PC-3 (cell line): ENCODE data around the gene MYO3A.

Experiments
- CTCF ChIP-seq: fragments of 300-600 bp; sonication (generic); conservative IDR thresholded peaks from 2 replicates; pipeline ENCODE4 v1.5.1; 2017; ENCODE audit warnings: antibody characterized with exemption, low read depth, mild to moderate bottlenecking, low read length
- EZH2 ChIP-seq: fragments of 300-600 bp; sonication (generic); IDR thresholded peaks from one replicate; pipeline ENCODE4 v1.6.1; 2017; ENCODE audit warnings: antibody characterized with exemption, mild to moderate bottlenecking, low read length; ENCODE audit not compliant: unreplicated experiment

GRCh38 chr10:25890995-25891394 is 43.0 kb upstream of the MYO3A start:
- no peak for TF ChIP-seq CTCF
- TF ChIP-seq EZH2 = no peak
